ENCODE measurements around the gene TNFRSF14.

DNA sequence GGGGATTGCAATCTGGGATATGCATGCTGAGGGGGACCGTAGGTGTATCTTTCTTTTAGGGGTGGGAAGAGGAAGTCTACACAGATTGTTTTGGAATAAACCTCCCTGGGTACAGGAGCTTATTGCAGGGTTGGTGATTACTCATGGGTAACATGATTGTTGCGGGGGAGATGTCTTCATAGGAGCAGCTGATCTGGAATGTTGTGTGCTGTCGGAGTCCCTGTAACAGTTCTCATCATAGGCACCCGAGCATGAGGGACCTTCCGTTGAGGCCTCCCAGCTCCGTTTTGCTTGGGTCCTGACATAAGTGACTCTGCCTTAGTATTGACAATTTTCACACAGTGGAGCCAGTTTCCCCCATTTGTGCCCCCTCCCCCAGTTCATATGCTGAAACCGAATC lies 26.2 kb downstream of the TNFRSF14 start:
- TF ChIP-seq, protein P1, sequence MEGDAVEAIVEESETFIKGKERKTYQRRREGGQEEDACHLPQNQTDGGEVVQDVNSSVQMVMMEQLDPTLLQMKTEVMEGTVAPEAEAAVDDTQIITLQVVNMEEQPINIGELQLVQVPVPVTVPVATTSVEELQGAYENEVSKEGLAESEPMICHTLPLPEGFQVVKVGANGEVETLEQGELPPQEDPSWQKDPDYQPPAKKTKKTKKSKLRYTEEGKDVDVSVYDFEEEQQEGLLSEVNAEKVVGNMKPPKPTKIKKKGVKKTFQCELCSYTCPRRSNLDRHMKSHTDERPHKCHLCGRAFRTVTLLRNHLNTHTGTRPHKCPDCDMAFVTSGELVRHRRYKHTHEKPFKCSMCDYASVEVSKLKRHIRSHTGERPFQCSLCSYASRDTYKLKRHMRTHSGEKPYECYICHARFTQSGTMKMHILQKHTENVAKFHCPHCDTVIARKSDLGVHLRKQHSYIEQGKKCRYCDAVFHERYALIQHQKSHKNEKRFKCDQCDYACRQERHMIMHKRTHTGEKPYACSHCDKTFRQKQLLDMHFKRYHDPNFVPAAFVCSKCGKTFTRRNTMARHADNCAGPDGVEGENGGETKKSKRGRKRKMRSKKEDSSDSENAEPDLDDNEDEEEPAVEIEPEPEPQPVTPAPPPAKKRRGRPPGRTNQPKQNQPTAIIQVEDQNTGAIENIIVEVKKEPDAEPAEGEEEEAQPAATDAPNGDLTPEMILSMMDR (IDR thresholded peaks at IDR 0.05; ENCODE audit: low read depth, low read length, missing input control) = no peak
- TF ChIP-seq RXRA (IDR thresholded peaks at IDR 0.05) (no peak), HNF4A (conservative IDR thresholded peaks at IDR 0.05) (no peak), TAF1 (conservative IDR thresholded peaks at IDR 0.05) (no peak), GABPA (IDR thresholded peaks at IDR 0.05 in 1 of 2, conservative IDR thresholded peaks at IDR 0.05 in 1 of 2) (no peak), SP1 (IDR thresholded peaks at IDR 0.05) (no peak), EGR1 (IDR thresholded peaks at IDR 0.05; ENCODE audit: low read depth in 2 of 2) (no peak), YY1 (IDR thresholded peaks at IDR 0.05) (no peak), NR2F2 (IDR thresholded peaks at IDR 0.05) (no peak)
- TF ChIP-seq, protein P2, sequence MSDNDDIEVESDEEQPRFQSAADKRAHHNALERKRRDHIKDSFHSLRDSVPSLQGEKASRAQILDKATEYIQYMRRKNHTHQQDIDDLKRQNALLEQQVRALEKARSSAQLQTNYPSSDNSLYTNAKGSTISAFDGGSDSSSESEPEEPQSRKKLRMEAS (IDR thresholded peaks at IDR 0.05) = no peak
- TF ChIP-seq, protein P3, sequence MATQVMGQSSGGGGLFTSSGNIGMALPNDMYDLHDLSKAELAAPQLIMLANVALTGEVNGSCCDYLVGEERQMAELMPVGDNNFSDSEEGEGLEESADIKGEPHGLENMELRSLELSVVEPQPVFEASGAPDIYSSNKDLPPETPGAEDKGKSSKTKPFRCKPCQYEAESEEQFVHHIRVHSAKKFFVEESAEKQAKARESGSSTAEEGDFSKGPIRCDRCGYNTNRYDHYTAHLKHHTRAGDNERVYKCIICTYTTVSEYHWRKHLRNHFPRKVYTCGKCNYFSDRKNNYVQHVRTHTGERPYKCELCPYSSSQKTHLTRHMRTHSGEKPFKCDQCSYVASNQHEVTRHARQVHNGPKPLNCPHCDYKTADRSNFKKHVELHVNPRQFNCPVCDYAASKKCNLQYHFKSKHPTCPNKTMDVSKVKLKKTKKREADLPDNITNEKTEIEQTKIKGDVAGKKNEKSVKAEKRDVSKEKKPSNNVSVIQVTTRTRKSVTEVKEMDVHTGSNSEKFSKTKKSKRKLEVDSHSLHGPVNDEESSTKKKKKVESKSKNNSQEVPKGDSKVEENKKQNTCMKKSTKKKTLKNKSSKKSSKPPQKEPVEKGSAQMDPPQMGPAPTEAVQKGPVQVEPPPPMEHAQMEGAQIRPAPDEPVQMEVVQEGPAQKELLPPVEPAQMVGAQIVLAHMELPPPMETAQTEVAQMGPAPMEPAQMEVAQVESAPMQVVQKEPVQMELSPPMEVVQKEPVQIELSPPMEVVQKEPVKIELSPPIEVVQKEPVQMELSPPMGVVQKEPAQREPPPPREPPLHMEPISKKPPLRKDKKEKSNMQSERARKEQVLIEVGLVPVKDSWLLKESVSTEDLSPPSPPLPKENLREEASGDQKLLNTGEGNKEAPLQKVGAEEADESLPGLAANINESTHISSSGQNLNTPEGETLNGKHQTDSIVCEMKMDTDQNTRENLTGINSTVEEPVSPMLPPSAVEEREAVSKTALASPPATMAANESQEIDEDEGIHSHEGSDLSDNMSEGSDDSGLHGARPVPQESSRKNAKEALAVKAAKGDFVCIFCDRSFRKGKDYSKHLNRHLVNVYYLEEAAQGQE (IDR thresholded peaks at IDR 0.05) = no peak
- TF ChIP-seq, protein P4, sequence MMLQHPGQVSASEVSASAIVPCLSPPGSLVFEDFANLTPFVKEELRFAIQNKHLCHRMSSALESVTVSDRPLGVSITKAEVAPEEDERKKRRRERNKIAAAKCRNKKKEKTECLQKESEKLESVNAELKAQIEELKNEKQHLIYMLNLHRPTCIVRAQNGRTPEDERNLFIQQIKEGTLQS (IDR thresholded peaks at IDR 0.05) = no peak
